COLO668 (cell line): ENCODE results near the gene SYNE1.

ENCODE experiments used
- DNase-seq: peaks from one replicate; lab custom pipeline; 2025; ENCODE audit not compliant: unreplicated experiment; lab: John Stamatoyannopoulos, UW

The SYNE1 gene

GRCh38 chr6:152112491-152113261 lies 524.5 kb downstream of the SYNE1 start:
- DNase-seq: peak; percentile 3

GRCh38 chr6:152110886-152111820 lies 526.0 kb downstream of the SYNE1 start:
- no peak for DNase-seq

- DNase-seq: no peak
Observed at GRCh38 chr6:152107973-152108372, 529.2 kb downstream of the SYNE1 start.

GRCh38 chr6:152100183-152100618 lies 537.0 kb downstream of the SYNE1 start:
- DNase-seq: peak; percentile 43

- DNase-seq: no peak
Observed at GRCh38 chr6:152099446-152100182, 537.5 kb downstream of the SYNE1 start.

GRCh38 chr6:152098683-152099082 lies 538.5 kb downstream of the SYNE1 start:
- no peak for DNase-seq

- DNase-seq: no peak
Observed at GRCh38 chr6:152096863-152097496, 540.2 kb downstream of the SYNE1 start.

GRCh38 chr6:152094992-152095592 lies 542.1 kb downstream of the SYNE1 start:
- peak; percentile 7 for DNase-seq

GRCh38 chr6:152094276-152094675 lies 542.9 kb downstream of the SYNE1 start:
- no peak for DNase-seq

- DNase-seq: no peak
Observed at GRCh38 chr6:152093711-152094110, 543.5 kb downstream of the SYNE1 start.

GRCh38 chr6:152091851-152092341 lies 545.3 kb downstream of the SYNE1 start:
- no peak for DNase-seq

GRCh38 chr6:152091201-152091600 lies 546.0 kb downstream of the SYNE1 start:
- no peak for DNase-seq

GRCh38 chr6:152089992-152090391 lies 547.2 kb downstream of the SYNE1 start:
- no peak for DNase-seq

- no peak for DNase-seq
Observed at GRCh38 chr6:152087701-152088100, 549.5 kb downstream of the SYNE1 start.

GRCh38 chr6:152087096-152087495 lies 550.1 kb downstream of the SYNE1 start:
- DNase-seq: no peak

GRCh38 chr6:152086223-152086873 lies 550.8 kb downstream of the SYNE1 start:
- DNase-seq: no peak

- no peak for DNase-seq
Observed at GRCh38 chr6:152085451-152085921, 551.7 kb downstream of the SYNE1 start.

- DNase-seq: no peak
Observed at GRCh38 chr6:152078804-152079203, 558.4 kb downstream of the SYNE1 start.

- no peak for DNase-seq
Observed at GRCh38 chr6:152078001-152078400, 559.2 kb downstream of the SYNE1 start.
